Mesothelial cell of epicardium (in vitro differentiated cells): ENCODE results near the gene NIP7. TPM values are rescaled to one million over a fixed set of nuclear protein-coding genes. Genes with fewer than 3 reads are reported as not detected.

Experiments
- DNase-seq, 2 experiments: peaks; one replicate each; pipeline ENCODE4 v3.0.0; 2021; ENCODE audit warnings: low spot score in 2 of 2; ENCODE audit not compliant: unreplicated experiment in 2 of 2
- H3K27ac Mint-ChIP-seq: 2 replicates; pipeline ENCODE4 v1.8.0; 2021; ENCODE audit warnings: mixed read lengths
- H3K27me3 Mint-ChIP-seq: 2 replicates; pipeline ENCODE4 v1.8.0; 2021; ENCODE audit warnings: low read depth, mixed read lengths
- H3K36me3 Mint-ChIP-seq: 2 replicates; pipeline ENCODE4 v1.8.0; 2021; ENCODE audit warnings: mixed read lengths
- H3K4me1 Mint-ChIP-seq: 2 replicates; pipeline ENCODE4 v1.8.0; 2021; ENCODE audit warnings: mixed read lengths
- H3K4me3 Mint-ChIP-seq: 2 replicates; pipeline ENCODE4 v1.8.0; 2021; ENCODE audit warnings: mild to moderate bottlenecking, moderate library complexity, mixed read lengths
- H3K9me3 Mint-ChIP-seq: 2 replicates; pipeline ENCODE4 v1.8.0; 2021; ENCODE audit warnings: mixed read lengths
- CTCF ChIP-seq: fragments of 200-600 bp; sonication (generic); IDR thresholded peaks from one replicate; pipeline ENCODE4 v1.5.0; 2021; ENCODE audit warnings: antibody characterized with exemption; ENCODE audit not compliant: unreplicated experiment
- total RNA-seq: library from RNA; stranded (reverse); gene quantifications from 3 replicates; pipeline ENCODE4 v1.2.1, GENCODE V29; 2021

The NIP7 gene
- total RNA-seq, 1 donor from 2014 or later = 31.4 TPM

- Mint-ChIP-seq H3K4me3 (no peak overlapping the region), H3K27ac (no peak overlapping the region), H3K36me3 (peaks cover 27% of the 10 kb centered on the region), H3K4me1 (peaks cover 9% of the 10 kb centered on the region), H3K9me3 (no peaks in the 10 kb centered on the region), H3K27me3 (no peaks in the 10 kb centered on the region)
- no peak for DNase-seq
- TF ChIP-seq CTCF = no peak
Observed at GRCh38 chr16:69324013-69324531, 15.5 kb upstream of the NIP7 start.

- peaks cover 21% of the 10 kb centered on the region for H3K36me3 Mint-ChIP-seq
- no peak for DNase-seq
- peaks cover 15% of the 10 kb centered on the region for H3K4me1 Mint-ChIP-seq
- no peaks in the 10 kb centered on the region for H3K9me3 Mint-ChIP-seq
- no peaks in the 10 kb centered on the region for H3K27me3 Mint-ChIP-seq
- H3K27ac Mint-ChIP-seq = no peak overlapping the region
- TF ChIP-seq CTCF = no peak
- no peak overlapping the region for H3K4me3 Mint-ChIP-seq
Observed at GRCh38 chr16:69324585-69325253, 14.9 kb upstream of the NIP7 start.

GRCh38 chr16:69325784-69326171 lies 13.8 kb upstream of the NIP7 start:
- TF ChIP-seq CTCF = no peak
- no peaks in the 10 kb centered on the region for H3K27me3 Mint-ChIP-seq
- H3K9me3 Mint-ChIP-seq = no peaks in the 10 kb centered on the region
- H3K36me3 Mint-ChIP-seq = peaks cover 20% of the 10 kb centered on the region
- H3K27ac Mint-ChIP-seq = no peak overlapping the region
- no peak overlapping the region for H3K4me3 Mint-ChIP-seq
- DNase-seq = no peak
- peaks cover 15% of the 10 kb centered on the region for H3K4me1 Mint-ChIP-seq

- H3K4me1 Mint-ChIP-seq = peaks cover 17% of the 10 kb centered on the region
- TF ChIP-seq CTCF = no peak
- peak overlapping the region; percentile 34 for H3K27ac Mint-ChIP-seq
- no peaks in the 10 kb centered on the region for H3K9me3 Mint-ChIP-seq
- H3K4me3 Mint-ChIP-seq = no peak overlapping the region
- DNase-seq = no peak
- peaks cover 16% of the 10 kb centered on the region for H3K36me3 Mint-ChIP-seq
- no peaks in the 10 kb centered on the region for H3K27me3 Mint-ChIP-seq
Observed at GRCh38 chr16:69326172-69326873, 13.2 kb upstream of the NIP7 start.

- Mint-ChIP-seq H3K27ac (no peak overlapping the region), H3K36me3 (peaks cover 12% of the 10 kb centered on the region), H3K27me3 (no peaks in the 10 kb centered on the region), H3K9me3 (no peaks in the 10 kb centered on the region), H3K4me1 (peaks cover 17% of the 10 kb centered on the region), H3K4me3 (no peak overlapping the region)
- DNase-seq = no peak
- no peak for TF ChIP-seq CTCF
Observed at GRCh38 chr16:69327585-69328310, 11.8 kb upstream of the NIP7 start.
